Esophagus muscularis mucosa (tissue), 4 donors: ENCODE data around the gene RPA3. TPM values are rescaled to one million over a fixed set of nuclear protein-coding genes. Genes with fewer than 3 reads are reported as not detected.

Source experiments
- DNase-seq: peaks from one replicate; pipeline ENCODE4 v3.0.0-alpha.2; 2017; ENCODE audit errors: extremely low spot score
- H3K27ac ChIP-seq, 4 donors: fragments of 200-600 bp; sonication (generic); replicated peaks in 1 of 4; 1 replicate in 3 of 4; 2 replicates in 1 of 4; pipeline ENCODE4 v1.5.1; 2016 to 2019; ENCODE audit warnings: mild to moderate bottlenecking in 1 of 4
- H3K27me3 ChIP-seq, 4 donors: fragments of 200-600 bp; sonication (generic); one replicate each; pipeline versions ENCODE4 v1.5.1 to v1.6.0; 2016 to 2019
- H3K36me3 ChIP-seq, 4 donors: fragments of 200-600 bp; sonication (generic); one replicate each; pipeline ENCODE4 v1.5.1; 2016 to 2019
- H3K4me1 ChIP-seq, 4 donors: fragments of 200-600 bp; sonication (generic); one replicate each; pipeline ENCODE4 v1.5.1; 2016 to 2019
- H3K4me3 ChIP-seq, 4 donors: fragments of 200-600 bp; sonication (generic); 1 replicate in 2 of 4; 2 replicates in 2 of 4; pipeline ENCODE4 v1.5.1; 2016 to 2019; ENCODE audit warnings: mild to moderate bottlenecking in 4 of 4, moderate library complexity in 1 of 4
- H3K9me3 ChIP-seq, 4 donors: fragments of 200-600 bp; sonication (generic); 1 replicate in 3 of 4; 2 replicates in 1 of 4; pipeline ENCODE4 v1.5.1; 2016 to 2019
- CTCF ChIP-seq, 3 experiments: fragments of 200-600 bp in 2 of 3; fragments of 450-650 bp in 1 of 3; sonication (generic) in 2 of 3; IDR thresholded peaks; one replicate each; pipeline ENCODE4 v1.5.1; 2017 to 2019; ENCODE audit warnings: antibody characterized with exemption in 3 of 3, mild to moderate bottlenecking in 2 of 3, moderate library complexity in 1 of 3
- EP300 ChIP-seq: sonication (generic); formaldehyde crosslinking; IDR thresholded peaks from one replicate; pipeline ENCODE4 v1.6.1; 2017; ENCODE audit warnings: antibody characterized with exemption
- POLR2A ChIP-seq: fragments of 450-650 bp; IDR thresholded peaks from one replicate; pipeline ENCODE4 v1.6.1; 2017; ENCODE audit warnings: antibody characterized with exemption, moderate library complexity, mild to moderate bottlenecking, low read depth
- POLR2AphosphoS5 ChIP-seq, 2 donors: sonication (generic); formaldehyde crosslinking; IDR thresholded peaks; one replicate each; pipeline ENCODE4 v1.6.1; 2017; ENCODE audit warnings: antibody characterized with exemption in 2 of 2
- WGBS: methylation state at CpG from one replicate; pipeline ENCODE4 v1.1.5; 2018; 5-methylcytosine and 5-hydroxymethylcytosine counted together
- intact Hi-C: fragments of 100-400 bp; cut with DNase I; formaldehyde crosslinking; loops from one replicate; pipeline ENCODE4 v1.15.1; 2023
- total RNA-seq, 4 donors: library from RNA; depleted of rRNA; stranded (reverse); fragments of >200 nt; gene quantifications; one replicate each; pipeline versions ENCODE4 v1.1.0 to v1.2.1, GENCODE V29; 2016

The RPA3 gene
- total RNA-seq, 4 donors from 2014 or later, result 11.5 to 22.0 (median 16.3) TPM

GRCh38 chr7:7761974-7762779 lies 43.8 kb upstream of the RPA3 start:
- peak overlapping the region; percentile 41 to 55 (median 50) for H3K4me3 ChIP-seq
- 5% methylated on average over 9 of the region's 9 CpGs for WGBS
- no peaks in the 10 kb centered on the region for H3K9me3 ChIP-seq
- TF ChIP-seq EP300 (no peak), POLR2A (no peak)
- intact Hi-C loops, result no loop called here
- no peak for DNase-seq
- peak overlapping the region; percentile 35 to 65 (median 55) for H3K27ac ChIP-seq
- peaks cover 3 to 33% (median 17%) of the 10 kb centered on the region in 4 donors for H3K4me1 ChIP-seq
- H3K36me3 ChIP-seq, result no peaks in the 10 kb centered on the region
- no peaks in the 10 kb centered on the region for H3K27me3 ChIP-seq

- no peaks in the 10 kb centered on the region for H3K27me3 ChIP-seq
- 40% methylated on average over 5 of the region's 5 CpGs for whole genome bisulfite sequencing
- no peaks in the 10 kb centered on the region for H3K36me3 ChIP-seq
- TF ChIP-seq CTCF (IDR thresholded peaks at IDR 0.05), result peak; percentile 31 to 39 (median 31)
- no peak for TF ChIP-seq POLR2AphosphoS5 (IDR thresholded peaks at IDR 0.05)
- TF ChIP-seq EP300, result no peak
- TF ChIP-seq POLR2A, result no peak
- peak overlapping the region; percentile 35 to 65 (median 55) for H3K27ac ChIP-seq
- intact Hi-C loops, result no loop called here
- H3K4me1 ChIP-seq, result peaks cover 3 to 37% (median 21%) of the 10 kb centered on the region in 4 donors
- no peak for DNase-seq
- H3K4me3 ChIP-seq, result peak overlapping the region; percentile 41 to 55 (median 50)
- H3K9me3 ChIP-seq, result no peaks in the 10 kb centered on the region
Observed at GRCh38 chr7:7761340-7761973, 43.0 kb upstream of the RPA3 start.

GRCh38 chr7:7757576-7757975 lies 39.2 kb upstream of the RPA3 start:
- DNase-seq, result no peak
- TF ChIP-seq POLR2AphosphoS5 (IDR thresholded peaks at IDR 0.05) (no peak), EP300 (no peak), POLR2A (no peak), CTCF (IDR thresholded peaks at IDR 0.05) (no peak)
- Histone ChIP-seq H3K27ac (no peak overlapping the region), H3K4me3 (no peak overlapping the region), H3K36me3 (no peaks in the 10 kb centered on the region), H3K9me3 (no peaks in the 10 kb centered on the region), H3K27me3 (no peaks in the 10 kb centered on the region), H3K4me1 (peaks cover under 1 to 22% (median 14%) of the 10 kb centered on the region in 4 donors)
- WGBS, result 65% methylated on average over 4 of the region's 4 CpGs
- intact Hi-C loops, result loop anchor here (5.0 kb wide), 1 partner anchor 75 kb away; no protein-coding TSS in a partner anchor

GRCh38 chr7:7756577-7756976 lies 38.2 kb upstream of the RPA3 start:
- intact Hi-C loops, result loop anchor here (5.0 kb wide), 1 partner anchor 74 kb away; no protein-coding TSS in a partner anchor
- Histone ChIP-seq H3K9me3 (no peaks in the 10 kb centered on the region), H3K4me3 (no peak overlapping the region), H3K4me1 (peaks cover 0 to 15% (median 9%) of the 10 kb centered on the region in 4 donors), H3K27me3 (no peaks in the 10 kb centered on the region), H3K27ac (no peak overlapping the region), H3K36me3 (no peaks in the 10 kb centered on the region)
- 86% methylated on average over 3 of the region's 3 CpGs for whole genome bisulfite sequencing
- DNase-seq, result no peak
- TF ChIP-seq POLR2A, result no peak
- no peak for TF ChIP-seq EP300
- no peak for TF ChIP-seq POLR2AphosphoS5 (IDR thresholded peaks at IDR 0.05)
- TF ChIP-seq CTCF (IDR thresholded peaks at IDR 0.05), result no peak
